Measurements from ENCODE around the gene ARHGAP26.

ARHGAP26 gene

DNA sequence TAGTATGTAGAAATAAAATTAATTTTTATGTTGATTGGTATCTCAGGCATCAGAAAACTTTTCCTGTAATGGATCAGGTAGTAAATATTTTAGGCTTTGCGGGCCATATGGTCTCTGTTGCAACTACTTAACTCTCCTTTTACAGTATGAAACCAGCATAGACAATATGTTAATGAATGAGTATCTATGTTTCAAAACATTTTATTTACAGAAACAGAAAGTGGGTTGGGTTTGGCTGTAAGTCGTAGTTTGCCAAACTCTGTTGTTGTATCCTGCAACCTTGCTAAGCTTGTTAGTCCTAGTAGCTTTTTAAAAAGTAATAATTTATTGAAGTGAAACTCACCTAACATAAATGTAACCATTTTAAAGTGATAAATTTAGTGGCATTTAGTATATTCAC, 501.3 kb downstream of the ARHGAP26 start:
- H3F3A ChIP-seq (ENCODE audit: insufficient read depth, low read length): no peaks in the 10 kb centered on the region
- TF ChIP-seq CTCF (IDR thresholded peaks at IDR 0.05; ENCODE audit: low read length) (no peak), EZH2 (IDR thresholded peaks at IDR 0.05; ENCODE audit: borderline replicate concordance, low read length) (no peak)
- H3K9ac ChIP-seq (ENCODE audit: low read length): no peak overlapping the region
- H3K27me3 ChIP-seq (ENCODE audit: insufficient read depth, low read length): no peaks in the 10 kb centered on the region
- H3K4me1 ChIP-seq (ENCODE audit: insufficient read depth, low read length, severe bottlenecking): peaks cover 7% of the 10 kb centered on the region
- H4K20me1 ChIP-seq (ENCODE audit: insufficient read depth, low read length): no peaks in the 10 kb centered on the region
- H3K4me3 ChIP-seq (ENCODE audit: low read depth, low read length, poor library complexity, severe bottlenecking): no peak overlapping the region
- no peak overlapping the region for H2AFZ ChIP-seq (ENCODE audit: low read length)
- no peak overlapping the region for H3K27ac ChIP-seq (ENCODE audit: low read depth, low read length, poor library complexity, severe bottlenecking)
- H3K36me3 ChIP-seq (ENCODE audit: insufficient read depth, low read length): peaks cover 8% of the 10 kb centered on the region; the same call in 1 of the 2 replicates
- H3K4me2 ChIP-seq (ENCODE audit: low read length): no peak overlapping the region
- H3K79me2 ChIP-seq (ENCODE audit: insufficient read depth, low read length): no peaks in the 10 kb centered on the region
- peaks cover 15% of the 10 kb centered on the region; the same call in 1 of the 2 replicates for H3K9me3 ChIP-seq (ENCODE audit: low read length)
- no peaks in the 10 kb centered on the region for H3K9me2 ChIP-seq (ENCODE audit: low read depth, low read length)

DNA sequence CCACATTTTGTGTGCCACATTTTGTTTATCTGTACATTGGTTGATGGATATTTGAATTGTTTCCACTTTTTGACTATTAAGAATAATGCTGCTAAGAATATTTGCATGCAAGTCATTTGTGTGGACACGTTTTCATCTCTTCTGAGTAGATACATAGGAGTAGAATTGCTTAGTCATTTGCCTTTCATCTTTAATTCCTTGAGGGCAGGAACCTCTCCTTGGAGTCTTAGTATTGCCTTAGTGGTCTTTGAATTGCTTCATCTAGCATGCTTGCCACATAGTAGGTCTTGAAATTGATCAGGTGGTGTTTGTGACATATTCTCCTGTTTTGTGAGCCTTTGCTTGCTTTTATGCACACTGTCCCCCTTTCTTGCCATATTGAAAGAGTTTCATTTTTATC, 504.8 kb downstream of the ARHGAP26 start:
- no peaks in the 10 kb centered on the region for H3F3A ChIP-seq (ENCODE audit: insufficient read depth, low read length)
- no peaks in the 10 kb centered on the region for H3K27me3 ChIP-seq (ENCODE audit: insufficient read depth, low read length)
- H3K4me3 ChIP-seq (ENCODE audit: low read depth, low read length, poor library complexity, severe bottlenecking): no peak overlapping the region
- no peaks in the 10 kb centered on the region for H3K9me2 ChIP-seq (ENCODE audit: low read depth, low read length)
- peaks cover 34% of the 10 kb centered on the region for H3K36me3 ChIP-seq (ENCODE audit: insufficient read depth, low read length)
- H3K4me1 ChIP-seq (ENCODE audit: insufficient read depth, low read length, severe bottlenecking): peaks cover 7% of the 10 kb centered on the region
- no peak overlapping the region for H3K4me2 ChIP-seq (ENCODE audit: low read length)
- H2AFZ ChIP-seq (ENCODE audit: low read length): no peak overlapping the region
- H4K20me1 ChIP-seq (ENCODE audit: insufficient read depth, low read length): no peaks in the 10 kb centered on the region
- H3K79me2 ChIP-seq (ENCODE audit: insufficient read depth, low read length): no peaks in the 10 kb centered on the region
- TF ChIP-seq CTCF (IDR thresholded peaks at IDR 0.05; ENCODE audit: low read length) (no peak), EZH2 (IDR thresholded peaks at IDR 0.05; ENCODE audit: borderline replicate concordance, low read length) (no peak)
- H3K9ac ChIP-seq (ENCODE audit: low read length): no peak overlapping the region
- no peak overlapping the region for H3K27ac ChIP-seq (ENCODE audit: low read depth, low read length, poor library complexity, severe bottlenecking)
- H3K9me3 ChIP-seq (ENCODE audit: low read length): no peaks in the 10 kb centered on the region

- Histone ChIP-seq H3K27me3 (ENCODE audit: insufficient read depth, low read length) (no peaks in the 10 kb centered on the region), H3K4me1 (ENCODE audit: insufficient read depth, low read length, severe bottlenecking) (peaks cover 7% of the 10 kb centered on the region), H3K27ac (ENCODE audit: low read depth, low read length, poor library complexity, severe bottlenecking) (peak overlapping the region; percentile 25), H2AFZ (ENCODE audit: low read length) (no peak overlapping the region), H3K4me3 (ENCODE audit: low read depth, low read length, poor library complexity, severe bottlenecking) (no peak overlapping the region), H4K20me1 (ENCODE audit: insufficient read depth, low read length) (no peaks in the 10 kb centered on the region), H3K36me3 (ENCODE audit: insufficient read depth, low read length) (peaks cover 40% of the 10 kb centered on the region), H3K9me2 (ENCODE audit: low read depth, low read length) (no peaks in the 10 kb centered on the region), H3K79me2 (ENCODE audit: insufficient read depth, low read length) (no peaks in the 10 kb centered on the region), H3K9ac (ENCODE audit: low read length) (no peak overlapping the region), H3K9me3 (ENCODE audit: low read length) (no peaks in the 10 kb centered on the region), H3F3A (ENCODE audit: insufficient read depth, low read length) (no peaks in the 10 kb centered on the region), H3K4me2 (ENCODE audit: low read length) (no peak overlapping the region)
- TF ChIP-seq CTCF (IDR thresholded peaks at IDR 0.05; ENCODE audit: low read length) (no peak), EZH2 (IDR thresholded peaks at IDR 0.05; ENCODE audit: borderline replicate concordance, low read length) (no peak)
Observed at GRCh38 chr5:143275512-143276363, 505.6 kb downstream of the ARHGAP26 start.
